HuH-7 (cell line): ENCODE measurements around the gene GOLPH3L.
"Not testable (repeated sequence)": the region's sequence is repeated elsewhere in the genome, so short reads cannot be mapped to it uniquely, and the experiment has no call there.

Source experiments
- DNase-seq: peaks from one replicate; pipeline ENCODE4 v3.0.0; 2011; ENCODE audit warnings: low spot score

Gene GOLPH3L

DNA sequence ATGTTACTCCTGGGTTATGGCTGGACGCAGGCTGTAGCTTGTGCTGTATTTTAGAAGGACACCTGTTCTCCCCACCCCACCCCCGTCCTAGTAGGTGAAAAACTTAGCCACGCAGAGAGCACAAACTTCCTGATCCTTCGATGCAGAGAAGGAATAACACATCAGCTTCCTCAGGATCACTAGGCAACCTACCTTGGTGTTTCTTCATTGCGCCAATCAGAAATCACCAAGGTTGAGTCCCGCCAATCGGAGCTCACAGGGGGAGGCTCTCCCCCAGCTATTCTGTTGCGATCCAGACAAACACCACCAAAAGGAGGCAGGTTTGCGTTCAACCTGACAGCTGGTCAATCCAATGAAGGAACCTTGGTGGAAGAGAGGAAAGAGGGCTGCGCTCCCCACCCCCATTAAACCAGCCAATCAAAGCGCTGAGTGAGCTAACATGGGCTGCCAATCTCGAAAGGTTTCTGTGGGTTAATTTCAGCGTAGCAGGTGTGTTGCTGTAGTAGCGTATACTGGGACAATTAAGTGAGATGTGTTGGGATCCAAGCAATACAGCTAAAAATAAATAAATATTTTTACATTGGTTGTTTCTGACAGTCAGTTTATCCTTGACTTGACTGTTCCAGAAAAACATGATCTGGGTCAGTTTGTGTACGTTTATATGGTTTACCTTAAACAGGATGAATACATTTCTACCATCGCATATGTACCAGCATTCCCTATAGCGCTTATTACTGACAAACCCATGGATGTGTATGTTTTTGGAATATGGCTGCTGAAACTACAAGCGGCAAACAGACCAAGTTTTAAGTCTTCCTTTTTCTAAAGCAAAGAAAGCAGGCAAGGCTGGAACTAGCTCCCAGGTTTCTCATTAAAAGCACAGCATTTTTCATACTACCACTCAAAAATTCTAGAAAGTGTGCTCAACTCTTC lies at the start of gene GOLPH3L:
GOLPH3L (minus strand) TSS at position 160 of the 933 bp plus-strand sequence. CDS start 2,316 bp downstream, outside the sequence.
- peak; percentile 74 for DNase-seq

DNA sequence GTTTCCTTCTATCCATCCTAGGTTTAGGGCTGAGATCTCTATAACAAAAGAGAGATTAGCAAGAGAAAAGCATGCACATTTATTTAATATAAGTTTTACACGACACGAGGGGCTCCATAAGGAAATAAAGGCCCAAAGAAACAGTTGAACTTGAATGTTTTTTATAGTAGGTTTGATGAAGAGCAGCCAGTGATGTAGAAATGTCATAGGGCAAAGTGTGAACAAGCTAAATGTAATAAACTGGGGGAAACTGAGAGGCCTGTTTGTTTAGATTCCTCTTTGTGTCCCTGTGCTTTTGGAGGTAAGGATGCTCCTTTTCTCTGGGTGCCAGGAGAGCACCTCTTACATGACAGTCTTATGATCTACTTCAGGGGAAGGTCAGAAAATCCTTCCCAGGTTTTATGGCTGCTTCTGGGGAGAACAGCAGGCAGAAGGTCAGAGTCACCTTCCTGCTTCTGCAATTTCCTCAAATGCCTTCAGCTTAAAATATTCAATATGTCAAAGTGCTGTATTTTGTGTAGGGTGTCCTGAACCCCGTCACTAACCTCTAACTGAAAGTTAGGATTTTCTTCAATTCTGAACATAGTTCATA lies 33.3 kb upstream of the GOLPH3L start:
- no peak for DNase-seq

DNA sequence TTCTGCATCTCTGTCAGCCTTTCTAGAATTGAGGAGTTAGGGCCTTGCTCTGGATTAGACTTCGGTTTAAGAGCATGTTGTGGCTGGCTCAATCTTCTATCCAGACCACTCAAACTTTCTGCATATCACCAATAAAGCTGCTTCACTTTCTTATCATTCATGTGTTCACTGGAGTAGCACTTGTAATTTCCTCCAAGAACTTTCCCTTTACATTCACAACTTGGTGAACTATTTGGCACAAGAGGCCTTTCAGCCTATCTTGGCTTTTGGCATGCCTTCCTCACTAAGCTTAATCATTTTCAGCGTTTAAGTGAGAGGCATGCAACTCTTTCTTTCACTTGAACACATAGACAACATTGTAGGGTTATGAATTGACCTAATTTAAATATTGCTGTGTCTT lies 27.4 kb upstream of the GOLPH3L start:
- DNase-seq = no peak

DNA sequence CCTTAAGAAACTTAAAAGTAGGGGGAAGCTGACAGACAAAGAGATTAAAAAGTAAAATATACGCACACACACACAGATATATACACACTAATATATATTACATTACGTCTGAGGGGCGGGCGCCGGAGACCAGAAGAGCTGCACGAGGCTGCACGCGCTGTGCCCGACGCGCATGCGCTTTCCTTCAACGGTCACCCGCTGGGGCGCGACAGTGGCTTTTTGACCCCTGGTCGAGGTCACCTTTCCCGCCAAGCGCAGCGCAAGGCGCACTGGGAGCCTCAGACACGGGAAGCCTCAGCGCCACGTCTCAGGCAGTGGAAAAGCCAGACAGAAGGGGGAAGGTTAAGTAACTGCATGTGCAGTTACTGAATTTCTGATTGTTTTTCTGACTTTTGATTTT lies 23.7 kb upstream of the GOLPH3L start, which contains the start of gene HORMAD1:
HORMAD1 (minus strand) TSS at position 193 of the 400 bp plus-strand sequence. CDS start 1,390 bp downstream, outside the sequence.
- no peak for DNase-seq

DNA sequence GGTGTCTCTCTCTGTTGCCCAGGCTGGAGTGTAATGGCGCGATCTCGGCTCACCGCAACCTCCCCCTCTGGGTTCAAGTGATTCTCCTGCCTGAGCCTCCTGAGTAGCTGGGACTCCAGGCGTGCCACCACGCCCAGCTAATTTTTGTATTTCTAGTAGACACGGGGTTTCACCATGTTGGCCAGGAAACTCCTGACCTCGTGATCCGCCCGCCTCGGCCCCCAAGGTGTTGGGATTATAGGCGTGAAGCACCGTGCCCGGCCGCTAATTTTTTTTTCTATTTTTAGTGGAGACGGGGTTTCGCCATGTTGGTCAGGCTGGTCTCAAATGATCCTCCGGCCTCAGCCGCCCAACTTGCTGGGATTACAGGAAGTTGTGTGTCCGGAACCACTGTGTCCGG lies 23.1 kb upstream of the GOLPH3L start:
- DNase-seq = no peak

DNA sequence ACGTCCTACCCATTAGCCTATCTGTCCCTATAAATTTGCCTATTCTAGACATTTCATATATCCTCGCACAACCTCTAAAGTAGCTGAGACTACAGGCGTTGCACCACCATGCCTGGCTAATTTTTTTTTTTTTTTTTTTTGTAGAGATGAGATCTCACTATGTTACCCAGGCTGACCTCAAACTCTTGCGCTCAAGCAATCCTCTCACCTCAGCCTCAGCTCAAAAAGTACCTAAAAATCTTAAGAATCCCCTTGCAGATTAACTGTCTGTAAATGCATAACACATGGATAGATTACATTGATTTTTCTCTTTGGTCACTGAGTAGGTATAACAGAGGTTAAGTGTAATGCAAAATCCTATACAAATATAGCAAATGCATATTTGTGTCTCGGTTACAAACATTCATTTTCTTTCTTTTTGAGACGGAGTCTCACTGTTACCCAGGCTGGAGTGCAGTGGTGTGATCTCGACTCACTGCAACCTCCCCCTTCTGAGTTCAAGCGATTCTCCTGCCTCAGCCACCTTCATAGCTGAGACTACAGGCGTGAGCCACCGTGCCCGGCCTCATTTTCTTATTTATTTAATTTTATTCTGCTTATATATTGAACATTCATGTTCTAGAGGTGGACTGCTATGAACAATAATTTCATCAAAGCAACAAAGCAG lies 21.4 kb upstream of the GOLPH3L start:
- DNase-seq = no peak

DNA sequence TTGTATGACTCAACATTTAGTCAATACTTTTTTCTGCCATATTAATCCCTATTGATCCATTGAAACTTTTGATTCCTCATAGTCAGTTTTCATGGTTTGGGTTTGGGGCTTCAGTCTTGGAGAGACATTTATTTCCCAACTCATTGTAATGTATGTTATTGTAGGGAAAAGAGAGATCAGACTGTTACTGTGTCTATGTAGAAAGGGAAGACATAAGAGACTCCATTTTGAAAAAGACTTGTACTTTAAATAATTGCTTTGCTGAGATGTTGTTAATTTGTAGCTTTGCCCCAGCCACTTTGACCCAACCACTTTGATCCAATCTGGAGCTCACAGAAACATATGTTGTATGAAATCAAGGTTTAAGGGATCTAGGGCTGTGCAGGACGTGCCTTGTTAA lies 12.1 kb upstream of the GOLPH3L start:
- DNase-seq = not testable (repeated sequence)

DNA sequence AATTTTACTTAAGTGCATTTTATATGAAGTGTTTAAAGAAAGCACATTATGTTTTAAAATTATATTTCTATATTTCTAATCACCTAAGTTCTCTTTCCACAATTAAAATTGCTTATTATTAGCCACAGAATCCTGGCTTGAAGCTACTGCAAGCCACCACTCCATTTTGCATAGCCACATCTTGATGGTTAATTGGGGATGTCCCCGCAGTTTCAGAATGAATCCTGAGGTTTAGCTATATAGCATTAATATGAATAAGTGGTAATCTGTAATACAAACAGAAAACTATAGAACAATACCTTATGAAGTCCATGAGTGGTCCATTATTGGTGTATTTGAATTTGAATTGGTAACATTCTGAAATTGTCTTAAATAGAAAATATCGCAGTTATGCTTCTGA lies 11.6 kb upstream of the GOLPH3L start:
- no peak for DNase-seq

DNA sequence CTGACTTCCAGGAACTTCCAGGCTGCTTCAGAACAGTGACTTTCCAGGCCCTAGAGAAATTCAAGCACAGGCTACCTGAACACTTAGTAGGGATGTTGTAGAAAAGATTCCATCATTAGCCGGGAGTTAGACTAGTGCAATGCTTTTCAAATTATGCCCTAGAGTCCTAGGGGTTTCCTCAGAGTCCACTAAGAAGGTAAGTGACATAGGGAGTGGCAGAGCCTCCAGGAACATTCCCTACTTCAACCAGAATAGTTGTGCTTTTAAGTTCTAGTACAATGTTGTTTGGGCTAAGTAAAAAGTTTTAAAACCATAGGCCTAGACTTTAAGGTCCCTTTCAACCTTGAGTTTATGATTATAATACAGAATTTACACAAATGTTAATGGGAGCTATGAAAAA lies 9.1 kb upstream of the GOLPH3L start:
- DNase-seq = no peak

DNA sequence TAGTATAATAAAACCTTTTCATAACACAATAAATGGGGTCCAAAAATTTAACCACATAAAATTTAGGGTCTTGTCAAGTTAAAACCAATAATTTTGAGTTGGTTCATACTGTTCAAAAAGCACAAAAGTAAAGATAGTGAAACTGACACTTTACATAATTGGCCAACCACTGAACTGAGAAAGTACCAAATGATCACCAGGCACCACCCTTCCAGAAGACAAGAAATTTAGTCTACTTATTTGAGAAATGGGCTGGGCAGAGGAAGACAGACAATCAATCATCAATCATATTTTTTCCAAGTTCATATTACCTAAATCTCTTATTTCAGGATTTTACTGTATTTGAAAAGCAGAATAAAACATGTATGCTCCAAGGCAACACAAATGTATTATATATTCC lies 6.5 kb upstream of the GOLPH3L start:
- no peak for DNase-seq

DNA sequence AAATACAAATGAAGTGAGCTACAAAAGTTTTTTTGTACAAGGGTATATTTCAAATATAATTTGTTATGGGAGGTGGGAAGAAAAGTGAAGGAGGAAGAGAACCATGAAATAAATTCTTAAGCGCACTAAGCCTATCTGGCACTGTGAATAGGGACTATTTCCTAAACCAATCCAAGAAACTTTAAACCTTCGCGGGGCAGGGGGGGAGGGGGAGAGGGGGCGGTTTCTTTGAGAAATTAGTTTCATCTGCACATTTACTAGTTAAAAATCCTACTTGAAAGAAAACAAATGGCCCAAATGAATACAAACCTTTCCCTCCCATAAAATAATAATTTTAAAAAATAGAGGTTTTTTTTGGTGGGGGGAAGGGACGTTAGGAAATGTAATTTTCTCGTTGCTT lies 364 bp downstream of the GOLPH3L start:
- no peak for DNase-seq

DNA sequence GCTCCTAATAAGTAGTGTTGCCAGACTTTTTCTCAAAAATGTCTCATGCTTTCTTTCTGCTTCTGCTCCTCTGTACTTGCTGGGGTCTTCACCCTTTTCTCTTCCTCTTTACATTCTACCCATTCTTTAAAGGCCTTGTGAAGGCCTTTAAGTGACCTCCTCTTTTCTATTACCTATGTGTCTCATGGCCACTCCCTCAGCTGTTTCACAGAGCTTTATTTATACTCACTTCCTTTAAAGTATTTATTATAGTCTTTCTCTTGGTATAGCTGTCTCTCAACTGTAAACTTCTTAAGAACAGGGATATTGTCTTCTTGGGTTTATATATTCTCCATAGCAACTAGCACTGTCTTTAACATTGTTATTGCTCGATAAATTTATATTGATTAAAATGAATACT lies 792 bp downstream of the GOLPH3L start:
- no peak for DNase-seq

DNA sequence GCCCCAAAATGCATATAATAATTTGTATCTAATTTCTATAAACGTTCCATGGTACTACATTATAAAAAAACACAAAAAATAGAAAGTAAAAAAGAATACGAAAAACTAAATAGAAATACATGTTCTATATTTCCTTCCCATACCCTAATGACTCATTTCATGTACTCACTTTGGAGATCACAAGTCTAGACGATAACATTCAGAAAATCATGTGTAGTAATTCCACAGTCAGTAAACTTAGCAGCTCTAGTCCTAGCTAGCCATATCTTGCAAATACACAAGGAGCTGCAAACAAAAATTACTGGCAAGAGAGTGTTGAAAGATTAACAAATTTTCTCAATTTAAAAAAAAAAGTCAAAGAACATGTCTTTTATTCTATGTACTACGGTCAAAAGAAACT lies 1.4 kb downstream of the GOLPH3L start:
- DNase-seq = no peak

DNA sequence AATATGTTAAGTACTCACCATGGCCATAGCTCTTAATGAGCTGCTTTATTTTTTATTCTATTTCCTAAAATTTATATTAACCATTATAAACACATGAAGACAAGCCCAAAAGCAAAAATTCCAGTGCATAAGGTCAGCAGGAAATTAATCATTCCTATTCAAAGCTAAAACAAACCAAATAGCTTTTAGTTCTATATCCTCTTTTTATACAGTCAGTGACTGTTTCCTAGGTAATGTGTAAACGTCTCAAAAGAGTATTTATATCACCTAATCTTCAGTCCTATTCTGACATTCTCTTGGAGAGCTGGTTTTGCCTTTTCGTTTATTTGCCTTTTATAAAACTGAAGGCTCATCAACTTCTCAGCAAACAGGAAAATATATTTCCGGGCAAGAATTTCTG lies 4.2 kb downstream of the GOLPH3L start:
- no peak for DNase-seq

DNA sequence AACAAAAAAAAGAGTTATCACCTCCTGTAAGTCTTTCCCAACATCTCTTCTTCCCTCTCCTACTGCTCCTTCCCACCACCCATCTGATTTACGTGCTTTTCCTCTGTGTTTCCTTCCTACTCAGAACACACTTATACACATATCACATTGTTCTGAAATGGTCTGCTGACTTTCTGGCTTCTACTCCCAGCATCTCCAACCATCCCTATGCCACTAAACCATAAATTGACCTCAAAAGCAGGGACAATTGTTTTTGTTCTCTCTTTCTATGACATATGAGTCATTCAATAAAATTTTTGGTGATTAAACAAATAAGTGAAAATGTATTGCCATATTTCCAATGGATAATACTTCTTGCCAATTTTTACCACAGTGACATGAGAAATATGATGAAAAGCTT lies 8.2 kb downstream of the GOLPH3L start:
- no peak for DNase-seq

DNA sequence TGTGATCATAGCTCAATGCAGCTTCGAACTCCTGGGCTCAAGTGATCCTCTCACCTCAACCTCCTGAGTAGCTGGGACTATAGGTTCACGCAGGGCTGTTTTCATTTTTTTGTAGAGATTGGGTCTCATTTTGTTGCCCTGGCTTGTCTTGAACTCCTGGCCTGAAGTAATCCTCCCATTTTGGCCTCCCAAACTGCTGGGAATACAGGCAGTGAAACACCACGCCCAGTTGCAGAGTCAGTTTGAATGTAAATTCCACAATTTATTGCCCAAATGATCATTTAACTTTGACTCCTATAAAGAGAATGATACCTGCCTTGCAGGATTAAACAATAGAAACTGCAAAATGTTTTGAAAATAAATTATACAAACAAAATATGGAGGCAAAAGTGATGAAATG lies 10.7 kb downstream of the GOLPH3L start:
- no peak for DNase-seq

DNA sequence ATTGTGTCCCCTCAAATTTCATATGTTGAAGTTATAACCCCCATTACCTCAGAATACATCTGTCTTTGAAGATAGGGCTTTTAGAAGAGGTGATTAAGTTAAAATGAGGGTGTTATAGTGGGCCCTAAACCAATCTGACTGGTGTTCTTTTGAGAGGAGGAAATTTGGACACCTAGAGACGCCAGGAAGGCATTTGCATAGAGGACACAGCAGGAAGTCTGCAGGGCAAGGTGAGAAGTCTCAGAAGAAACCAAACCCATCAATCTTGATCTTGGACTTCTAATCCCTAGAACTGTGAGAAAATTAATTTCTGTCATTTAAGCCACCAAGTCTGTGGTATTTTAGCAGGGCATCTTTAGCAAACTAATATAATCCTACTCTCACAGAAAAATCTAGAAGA lies 13.0 kb downstream of the GOLPH3L start:
- no peak for DNase-seq

DNA sequence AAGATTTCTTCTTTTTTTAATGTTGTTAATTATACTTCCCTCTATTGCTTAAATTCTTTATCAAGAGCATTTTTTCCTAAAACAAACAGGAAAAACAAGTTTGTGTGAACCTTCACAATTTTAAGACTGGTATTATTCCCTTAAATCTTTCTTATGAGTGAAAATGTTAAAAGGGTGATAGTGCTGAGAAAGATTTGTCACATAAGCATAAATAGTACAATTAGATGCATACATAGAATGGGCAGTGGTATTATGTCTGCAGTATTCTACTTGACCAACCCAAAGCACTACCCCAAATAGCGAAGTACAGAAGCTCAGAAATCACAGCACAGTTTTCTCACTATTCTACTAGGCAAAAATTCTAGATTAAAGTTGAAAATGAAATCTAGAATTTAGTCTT lies 18.0 kb downstream of the GOLPH3L start:
- DNase-seq = no peak

DNA sequence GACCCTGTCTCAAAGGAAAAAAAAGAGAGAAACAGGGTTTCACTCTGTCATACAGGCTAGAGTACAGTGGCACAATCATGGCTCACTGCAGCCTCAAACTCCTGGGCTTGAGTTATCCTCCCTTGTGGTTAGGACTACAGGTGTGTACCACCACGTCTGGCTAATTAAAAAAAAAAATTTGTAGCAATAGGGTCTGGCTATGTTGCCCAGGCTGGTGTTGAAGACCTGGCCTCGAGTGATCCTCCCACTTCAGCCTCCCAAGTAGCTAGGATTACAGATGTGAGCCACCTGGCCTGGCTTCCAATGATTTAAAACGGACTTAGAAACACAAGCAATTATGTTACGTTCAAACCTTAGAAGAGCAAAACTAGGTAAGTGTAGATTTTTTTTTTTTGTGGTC lies 22.1 kb downstream of the GOLPH3L start:
- no peak for DNase-seq

DNA sequence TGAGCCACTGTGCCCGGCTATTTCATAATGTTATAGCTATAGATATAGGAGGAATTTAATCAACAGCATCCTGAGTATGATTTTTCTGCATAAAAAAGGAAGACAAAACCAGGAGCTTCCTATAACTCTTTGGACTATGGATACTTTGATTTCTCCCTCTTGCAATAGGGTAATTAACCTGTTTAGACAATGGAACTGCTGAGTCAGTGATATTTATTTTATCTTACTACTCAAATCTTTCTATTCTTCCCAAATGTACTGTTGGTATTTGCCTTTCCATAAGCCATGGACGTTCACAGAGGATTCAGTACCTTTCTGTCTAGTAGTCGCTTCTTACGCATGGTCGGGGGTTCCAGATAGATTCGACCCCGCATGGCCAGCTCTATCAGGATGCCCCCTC lies 33.6 kb downstream of the GOLPH3L start:
- no peak for DNase-seq

DNA sequence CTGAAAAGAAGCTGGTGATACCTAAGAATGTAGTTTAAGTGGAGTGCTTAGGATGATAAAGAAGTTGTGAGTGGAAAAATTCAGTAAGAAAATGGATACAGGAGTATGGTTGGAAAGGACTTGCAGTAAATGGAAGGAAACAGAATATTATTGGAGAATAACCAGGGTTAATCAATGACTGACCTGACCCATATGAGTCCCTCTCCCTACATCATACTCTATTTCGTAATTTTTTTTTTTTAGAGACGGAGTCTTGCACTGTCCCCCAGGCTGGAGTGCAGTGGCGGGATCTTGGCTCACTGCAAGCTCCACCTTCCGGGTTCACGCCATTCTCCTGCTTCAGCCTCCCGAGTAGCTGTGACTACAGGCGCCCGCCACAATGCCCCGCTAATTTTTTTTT lies 34.1 kb downstream of the GOLPH3L start:
- peak; percentile 3 for DNase-seq

DNA sequence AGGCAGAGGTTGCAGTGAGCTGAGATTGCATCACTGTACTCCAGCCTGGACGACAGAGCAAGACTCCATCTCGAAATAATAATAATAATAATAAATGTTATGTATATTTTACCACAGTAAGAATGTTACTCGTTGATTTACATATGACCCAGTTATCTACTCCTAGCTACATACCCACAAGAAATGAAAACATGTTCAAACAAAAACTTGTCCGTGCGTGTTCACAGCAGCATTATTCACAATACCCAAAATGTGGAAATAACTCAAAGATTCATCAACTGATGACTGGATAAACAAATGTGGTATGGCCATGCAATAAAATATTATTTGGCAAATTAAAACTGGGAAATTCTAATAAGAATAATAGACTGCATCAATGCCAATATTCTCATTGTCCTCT lies 35.8 kb downstream of the GOLPH3L start:
- DNase-seq = no peak

DNA sequence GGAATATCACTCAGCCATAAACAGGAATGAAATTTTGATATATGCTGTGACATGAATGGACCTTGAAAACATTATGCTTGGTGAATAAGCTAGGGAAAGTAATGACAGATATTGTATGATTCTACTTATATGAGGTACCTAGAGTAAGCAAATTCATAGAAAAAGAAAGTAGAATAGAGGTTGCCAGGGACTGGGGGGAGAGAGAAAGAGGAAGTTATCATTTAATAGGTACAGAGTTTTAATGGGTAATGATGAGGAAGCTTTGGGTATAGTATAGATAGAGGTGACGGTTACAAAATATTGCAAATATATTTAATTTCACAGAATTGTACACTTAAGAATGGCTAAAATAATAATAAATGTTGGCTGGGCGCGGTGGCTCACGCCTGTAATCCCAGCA lies 36.4 kb downstream of the GOLPH3L start:
- DNase-seq = no peak
